ENCODE data around the gene PATJ. TPM values are rescaled to one million over a fixed set of nuclear protein-coding genes. Genes with fewer than 3 reads are reported as not detected.
"Not testable (repeated sequence)": the region's sequence is repeated elsewhere in the genome, so short reads cannot be mapped to it uniquely, and the experiment has no call there.

The PATJ gene
- polyA plus RNA-seq, 1 donor (not counting 4 experiments of a cell fraction or from before 2014, with no cell fraction given): 28.1 TPM

- FAIRE-seq (no peak), DNase-seq (ENCODE audit: low read depth, low spot score) (no peak)
- dilution Hi-C loops (cut with MboI; ENCODE audit: extremely low pct_ligation_motif_present, low sequenced_read_pairs): no loop called here
- no peak overlapping the region for H2AFZ ChIP-seq (ENCODE audit: control insufficient read depth, low read length)
- no peaks in the 10 kb centered on the region for H3K36me3 ChIP-seq (ENCODE audit: control insufficient read depth in 2 of 2, extremely low read depth in 1 of 2, insufficient read depth in 2 of 2, low read length in 2 of 2)
- no peak overlapping the region for H3K4me3 ChIP-seq (ENCODE audit: control insufficient read depth in 2 of 3, extremely low read depth in 1 of 3, insufficient read depth in 2 of 3, low read depth in 1 of 3, low read length in 3 of 3)
- no peaks in the 10 kb centered on the region for H3K9me1 ChIP-seq (ENCODE audit: control insufficient read depth, extremely low read depth, insufficient read depth, low read length)
- peaks cover 8% of the 10 kb centered on the region for H3K4me1 ChIP-seq (ENCODE audit: control insufficient read depth, extremely low read depth, insufficient read depth, low read length)
- peaks cover 3% of the 10 kb centered on the region for H3K9me3 ChIP-seq (ENCODE audit: control insufficient read depth, low read depth, low read length)
- H3K9ac ChIP-seq (ENCODE audit: control insufficient read depth, extremely low read depth, insufficient read depth, low read length): no peak overlapping the region
- H3K27ac ChIP-seq (ENCODE audit: control insufficient read depth, insufficient read depth, low read length): no peak overlapping the region
- no peak for TF ChIP-seq EZH2 (IDR thresholded peaks at IDR 0.05; ENCODE audit: low read length)
- TF ChIP-seq CTCF (optimal IDR thresholded peaks at IDR 0.05 in 1 of 3, IDR thresholded peaks at IDR 0.05 in 1 of 3, conservative IDR thresholded peaks at IDR 0.05 in 1 of 3; ENCODE audit: extremely low read depth in 1 of 3, insufficient read depth in 2 of 3, low read length in 3 of 3): no peak
- no peaks in the 10 kb centered on the region for H4K20me1 ChIP-seq (ENCODE audit: control insufficient read depth, extremely low read depth, insufficient read depth, low read length)
- H3K79me2 ChIP-seq (ENCODE audit: control insufficient read depth, insufficient read depth, low read length): no peaks in the 10 kb centered on the region
- no peaks in the 10 kb centered on the region for H3K27me3 ChIP-seq (ENCODE audit: control insufficient read depth, extremely low read depth, insufficient read depth, low read length)
- H3K4me2 ChIP-seq (ENCODE audit: control insufficient read depth, extremely low read depth, insufficient read depth, low read depth, low read length): no peak overlapping the region
Measured at GRCh38 chr1:62213075-62213914, 471.0 kb downstream of the PATJ start.

GRCh38 chr1:62218604-62219003 lies 476.3 kb downstream of the PATJ start:
- Histone ChIP-seq H3K9me1 (ENCODE audit: control insufficient read depth, extremely low read depth, insufficient read depth, low read length) (no peaks in the 10 kb centered on the region), H3K4me1 (ENCODE audit: control insufficient read depth, extremely low read depth, insufficient read depth, low read length) (no peaks in the 10 kb centered on the region), H3K79me2 (ENCODE audit: control insufficient read depth, insufficient read depth, low read length) (no peaks in the 10 kb centered on the region), H3K36me3 (ENCODE audit: control insufficient read depth in 2 of 2, extremely low read depth in 1 of 2, insufficient read depth in 2 of 2, low read length in 2 of 2) (no peaks in the 10 kb centered on the region), H3K27me3 (ENCODE audit: control insufficient read depth, extremely low read depth, insufficient read depth, low read length) (no peaks in the 10 kb centered on the region), H3K4me2 (ENCODE audit: control insufficient read depth, extremely low read depth, insufficient read depth, low read depth, low read length) (no peak overlapping the region), H2AFZ (ENCODE audit: control insufficient read depth, low read length) (no peak overlapping the region), H4K20me1 (ENCODE audit: control insufficient read depth, extremely low read depth, insufficient read depth, low read length) (no peaks in the 10 kb centered on the region), H3K9ac (ENCODE audit: control insufficient read depth, extremely low read depth, insufficient read depth, low read length) (no peak overlapping the region), H3K9me3 (ENCODE audit: control insufficient read depth, low read depth, low read length) (no peaks in the 10 kb centered on the region), H3K27ac (ENCODE audit: control insufficient read depth, insufficient read depth, low read length) (no peak overlapping the region), H3K4me3 (ENCODE audit: control insufficient read depth in 2 of 3, extremely low read depth in 1 of 3, insufficient read depth in 2 of 3, low read depth in 1 of 3, low read length in 3 of 3) (no peak overlapping the region)
- dilution Hi-C loops (cut with MboI; ENCODE audit: extremely low pct_ligation_motif_present, low sequenced_read_pairs): no loop called here
- no peak for TF ChIP-seq CTCF (optimal IDR thresholded peaks at IDR 0.05 in 1 of 3, IDR thresholded peaks at IDR 0.05 in 1 of 3, conservative IDR thresholded peaks at IDR 0.05 in 1 of 3; ENCODE audit: extremely low read depth in 1 of 3, insufficient read depth in 2 of 3, low read length in 3 of 3)
- no peak for TF ChIP-seq EZH2 (IDR thresholded peaks at IDR 0.05; ENCODE audit: low read length)
- no peak for FAIRE-seq
- no peak for DNase-seq (ENCODE audit: low read depth, low spot score)

GRCh38 chr1:62220456-62220855 lies 478.2 kb downstream of the PATJ start:
- H3K27me3 ChIP-seq (ENCODE audit: control insufficient read depth, extremely low read depth, insufficient read depth, low read length); H3K4me3 ChIP-seq (ENCODE audit: control insufficient read depth in 2 of 3, extremely low read depth in 1 of 3, insufficient read depth in 2 of 3, low read depth in 1 of 3, low read length in 3 of 3); H3K36me3 ChIP-seq (ENCODE audit: control insufficient read depth in 2 of 2, extremely low read depth in 1 of 2, insufficient read depth in 2 of 2, low read length in 2 of 2); dilution Hi-C loops (cut with MboI; ENCODE audit: extremely low pct_ligation_motif_present, low sequenced_read_pairs); H2AFZ ChIP-seq (ENCODE audit: control insufficient read depth, low read length); H3K27ac ChIP-seq (ENCODE audit: control insufficient read depth, insufficient read depth, low read length); H3K79me2 ChIP-seq (ENCODE audit: control insufficient read depth, insufficient read depth, low read length); H3K9me3 ChIP-seq (ENCODE audit: control insufficient read depth, low read depth, low read length); H3K9ac ChIP-seq (ENCODE audit: control insufficient read depth, extremely low read depth, insufficient read depth, low read length); FAIRE-seq; H3K9me1 ChIP-seq (ENCODE audit: control insufficient read depth, extremely low read depth, insufficient read depth, low read length); DNase-seq (ENCODE audit: low read depth, low spot score); H3K4me2 ChIP-seq (ENCODE audit: control insufficient read depth, extremely low read depth, insufficient read depth, low read depth, low read length); H4K20me1 ChIP-seq (ENCODE audit: control insufficient read depth, extremely low read depth, insufficient read depth, low read length); H3K4me1 ChIP-seq (ENCODE audit: control insufficient read depth, extremely low read depth, insufficient read depth, low read length): not testable (repeated sequence)

Data from keratinocyte (primary cell).